Left lobe of liver (tissue), 2 donors: ENCODE results near the gene PCMTD2. TPM values are rescaled to one million over a fixed set of nuclear protein-coding genes. Genes with fewer than 3 reads are reported as not detected.
"Not testable (repeated sequence)": the region's sequence is repeated elsewhere in the genome, so short reads cannot be mapped to it uniquely, and the experiment has no call there.

Experiments used
- ATAC-seq: fragments of 200-7000 bp; cut with Tn5 transposase; one replicate; pipeline ENCODE4 v1.9.1; 2020; ENCODE audit warnings: mild to moderate bottlenecking, moderate library complexity
- DNase-seq: peaks from one replicate; pipeline ENCODE4 v3.0.0-alpha.2; 2020; ENCODE audit warnings: low spot score
- total RNA-seq: library from RNA; stranded (reverse); gene quantifications from one replicate; pipeline ENCODE4 v1.2.1, GENCODE V29; 2021
- donor health status: DM: no; HTN: no; CAD: no; lungs with moderate emphysema.
- donor health status: DM: no; HTN: yes; CAD: no.

PCMTD2 gene
- total RNA-seq, 1 donor from 2014 or later: 29.3 TPM

GRCh38 chr20:64223526-64224067, 32.0 kb upstream of the PCMTD2 start:
- DNase-seq: no peak
- no peak for ATAC-seq

DNA sequence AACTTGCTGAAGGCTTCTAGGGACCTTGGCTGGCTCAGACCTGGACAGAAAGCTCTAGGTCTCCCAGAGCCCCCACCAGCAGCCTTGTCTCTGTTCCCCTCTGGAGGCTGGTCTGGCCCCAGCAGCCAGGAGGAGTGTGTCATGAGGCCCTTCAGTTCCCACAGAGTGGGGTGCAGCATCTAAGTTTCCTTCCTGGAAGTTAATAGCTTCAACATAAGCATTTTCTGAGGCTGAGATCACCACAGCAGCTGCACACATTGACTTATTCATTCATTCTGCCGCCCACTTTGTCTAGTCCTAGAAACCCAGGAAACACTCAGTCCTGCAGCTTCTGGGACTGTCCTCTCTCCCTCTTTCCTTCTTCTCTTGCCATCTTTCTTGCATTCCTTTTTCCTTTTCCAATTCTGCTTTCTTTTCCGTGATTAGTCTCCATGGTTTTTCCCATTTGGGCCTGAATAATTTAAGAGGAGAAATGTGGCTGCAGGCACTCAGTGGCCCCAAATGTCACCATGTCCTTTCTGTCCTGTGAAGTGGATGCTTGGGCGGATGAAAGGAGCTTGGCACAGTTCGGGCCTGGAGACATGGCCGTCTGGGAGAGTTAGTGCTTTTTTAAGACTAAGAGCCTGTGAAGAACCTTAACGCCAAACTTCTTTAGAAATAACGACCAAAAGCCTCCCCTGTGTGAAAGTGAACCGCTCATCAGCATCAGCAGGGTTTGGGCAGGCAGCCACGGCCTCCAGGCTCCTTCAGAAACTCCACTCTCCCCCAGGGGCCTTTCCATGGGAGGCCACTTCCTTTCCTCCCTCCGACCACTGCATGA, 31.0 kb upstream of the PCMTD2 start:
- DNase-seq (no peak), ATAC-seq (no peak)

DNA sequence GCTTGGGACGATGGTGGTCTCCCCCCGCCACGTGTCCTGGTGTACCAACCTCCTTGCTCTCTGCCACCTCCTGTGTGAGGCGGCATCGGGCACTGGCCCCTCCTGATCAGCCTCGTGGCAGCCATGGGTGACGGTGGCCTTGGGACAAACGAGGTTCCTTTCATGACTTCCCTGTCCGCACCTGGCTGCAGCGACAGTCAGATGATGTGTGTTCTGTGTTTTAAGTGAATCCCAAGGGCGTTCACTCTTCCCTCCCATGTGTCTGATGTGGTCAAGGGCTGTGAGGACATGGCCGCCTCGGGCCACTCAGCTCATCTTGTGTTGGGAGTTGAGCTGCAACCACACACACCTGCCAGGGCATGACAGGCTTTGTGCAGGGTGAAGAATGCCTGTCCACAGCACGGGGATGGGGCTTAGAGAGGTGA, 30.4 kb upstream of the PCMTD2 start:
- DNase-seq (no peak), ATAC-seq (no peak)

- ATAC-seq: no peak
- DNase-seq: no peak
These were observed 29.5 kb upstream of the PCMTD2 start for GRCh38 chr20:64225828-64226598.

GRCh38 chr20:64226686-64227580, 28.6 kb upstream of the PCMTD2 start:
- no peak for DNase-seq
- no peak for ATAC-seq

DNA sequence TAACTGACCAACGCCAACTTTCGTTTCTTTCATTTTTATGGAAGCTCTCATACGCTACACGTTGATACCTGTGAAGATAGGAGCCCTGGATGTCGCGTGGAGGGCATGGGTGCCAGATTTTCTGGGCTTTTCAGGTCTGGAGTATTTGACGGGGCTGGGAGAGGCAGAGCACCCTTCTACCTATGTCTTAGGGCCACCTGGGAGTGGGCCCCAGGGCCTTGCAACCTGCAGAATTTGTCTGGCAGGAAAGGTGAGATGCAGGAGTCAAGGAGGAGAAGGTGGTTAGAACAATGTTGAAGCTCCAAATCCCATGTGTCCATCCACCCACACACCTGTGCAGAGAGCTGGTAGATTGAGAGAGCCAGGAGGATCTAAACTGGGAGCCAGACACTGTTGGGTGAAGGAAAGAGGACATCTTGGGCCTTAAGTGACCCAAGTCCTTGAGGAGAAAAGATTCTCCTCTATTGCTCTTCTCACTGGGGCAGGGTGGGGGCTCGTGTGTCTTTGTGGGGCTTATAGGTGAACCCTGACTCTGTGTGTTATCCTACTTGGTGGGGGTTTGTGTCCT, 27.4 kb upstream of the PCMTD2 start:
- ATAC-seq: no peak

GRCh38 chr20:64228751-64229506, 26.6 kb upstream of the PCMTD2 start:
- no peak for DNase-seq
- no peak for ATAC-seq

More for the DNA sequence above, 27.4 kb upstream of the PCMTD2 start:
- DNase-seq: no peak

DNA sequence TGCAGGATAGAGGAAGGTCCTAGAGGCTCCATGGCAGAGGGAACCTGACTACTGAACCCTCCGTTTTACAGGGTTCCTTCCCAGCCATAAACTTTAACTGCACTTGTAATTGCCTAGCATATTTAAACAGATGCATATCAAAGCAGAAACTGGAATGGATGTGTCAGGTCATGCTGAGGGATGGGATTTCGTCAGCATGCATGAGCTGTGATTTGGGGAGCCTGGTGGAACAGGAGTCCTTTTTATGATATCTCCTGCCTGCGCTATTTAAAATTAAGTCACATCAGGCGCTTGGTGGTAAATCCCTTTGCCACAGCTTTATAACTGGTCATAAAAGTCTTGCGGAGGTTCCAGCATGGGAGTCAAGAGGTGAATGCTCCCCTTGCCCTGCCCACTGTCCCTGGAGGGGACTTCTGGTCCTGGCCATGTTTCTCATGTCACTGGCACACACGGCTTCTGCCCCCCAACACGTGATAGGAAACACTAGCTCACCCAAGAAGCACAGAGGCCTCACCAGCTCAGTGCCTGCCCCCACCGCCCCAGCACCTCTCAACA, 26.0 kb upstream of the PCMTD2 start:
- ATAC-seq (no peak), DNase-seq (no peak)

- ATAC-seq (no peak), DNase-seq (no peak)
These were observed 24.9 kb upstream of the PCMTD2 start for GRCh38 chr20:64230461-64231145.

DNA sequence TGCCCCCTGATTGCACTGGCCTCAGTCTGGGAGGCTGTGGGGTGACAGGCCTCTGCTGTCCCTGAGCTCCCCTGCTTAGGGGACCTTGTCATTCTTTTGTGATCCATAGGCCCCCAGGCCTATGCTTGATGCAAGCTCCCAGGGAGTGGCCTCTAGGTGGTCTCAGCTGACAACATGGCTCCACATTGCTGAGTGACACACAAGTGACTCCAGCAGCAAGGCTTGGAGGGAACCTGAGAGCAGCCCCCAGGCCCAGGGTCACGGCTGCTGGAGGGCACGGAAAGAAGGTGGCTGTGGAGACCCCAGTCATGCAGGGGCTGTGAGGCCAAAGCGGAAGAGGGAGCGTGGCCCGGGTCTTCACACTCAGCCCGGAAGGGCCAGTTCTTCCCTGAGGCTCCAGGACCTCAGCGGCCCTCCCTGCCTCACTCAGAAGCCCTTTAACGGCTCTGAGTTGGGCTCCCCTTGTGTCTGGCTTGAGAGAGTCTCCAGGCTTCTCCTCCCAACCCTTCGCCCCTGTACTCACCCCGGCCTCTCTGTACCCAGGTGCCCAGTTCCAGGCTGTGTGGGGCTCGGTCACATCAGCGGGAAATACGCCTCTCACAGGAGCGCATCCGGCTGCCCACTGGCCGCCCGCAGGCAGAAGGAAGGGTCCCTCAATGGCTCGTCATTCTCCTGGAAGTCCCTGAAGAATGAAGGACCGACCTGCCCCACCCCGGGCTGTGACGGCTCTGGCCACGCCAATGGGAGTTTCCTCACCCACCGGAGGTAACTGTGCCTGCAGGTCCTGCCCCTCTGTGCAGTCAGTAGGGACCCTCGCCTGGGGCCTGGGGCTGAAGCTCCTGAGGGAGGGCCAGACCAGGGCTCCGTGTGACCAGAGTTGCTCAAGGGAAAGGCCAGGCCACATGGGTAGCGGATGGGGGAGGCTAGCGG, 23.7 kb upstream of the PCMTD2 start:
- no peak for DNase-seq
- no peak for ATAC-seq

GRCh38 chr20:64232794-64233193, 22.8 kb upstream of the PCMTD2 start:
- no peak for ATAC-seq
- no peak for DNase-seq

DNA sequence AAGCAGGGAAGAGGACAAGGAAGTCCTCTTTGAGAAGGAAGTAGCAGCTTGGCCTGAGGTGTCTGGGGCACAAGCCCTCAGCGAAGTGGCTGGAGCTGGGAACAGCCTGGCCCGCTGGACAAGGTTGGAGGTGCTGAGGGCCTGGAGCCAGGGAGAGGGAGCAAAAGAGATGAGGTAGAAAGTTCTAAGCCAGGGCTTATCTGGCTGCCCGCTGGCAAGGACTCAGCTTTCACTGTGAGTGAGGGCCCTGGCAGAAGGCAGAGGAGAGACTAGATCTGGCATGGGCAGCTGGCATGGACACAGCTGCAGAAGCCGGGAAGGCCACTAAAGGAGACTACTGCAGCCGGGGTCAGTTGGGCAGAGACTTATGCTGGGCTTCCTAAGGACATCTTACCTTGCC, 21.8 kb upstream of the PCMTD2 start:
- ATAC-seq: peak; percentile 88

DNA sequence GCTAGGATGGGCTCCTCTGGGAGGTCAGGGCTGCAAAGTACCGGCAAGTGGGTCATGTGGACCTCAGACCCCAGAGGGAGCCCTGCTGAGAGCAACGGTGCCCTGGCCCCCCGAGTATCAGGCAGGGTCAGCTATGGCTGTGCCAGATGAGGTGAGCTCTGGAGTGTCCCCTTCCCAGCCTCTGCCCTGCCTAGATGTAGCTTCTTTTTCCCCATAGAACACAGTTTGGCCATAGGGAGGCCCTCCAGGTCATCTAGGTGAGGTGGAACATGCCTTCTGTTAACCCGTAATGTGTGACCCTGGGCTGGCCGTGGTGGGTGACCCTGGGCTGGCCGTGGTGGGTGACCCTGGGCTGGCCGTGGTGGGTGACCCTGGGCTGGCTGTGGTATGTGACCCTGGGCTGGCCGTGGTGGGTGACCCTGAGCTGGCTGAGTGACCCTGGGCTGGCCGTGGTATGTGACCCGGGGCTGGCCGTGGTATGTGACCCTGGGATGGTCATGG, 21.2 kb upstream of the PCMTD2 start:
- DNase-seq (no peak), ATAC-seq (no peak)

More for the DNA sequence above, 21.8 kb upstream of the PCMTD2 start:
- DNase-seq: peak; percentile 95

DNA sequence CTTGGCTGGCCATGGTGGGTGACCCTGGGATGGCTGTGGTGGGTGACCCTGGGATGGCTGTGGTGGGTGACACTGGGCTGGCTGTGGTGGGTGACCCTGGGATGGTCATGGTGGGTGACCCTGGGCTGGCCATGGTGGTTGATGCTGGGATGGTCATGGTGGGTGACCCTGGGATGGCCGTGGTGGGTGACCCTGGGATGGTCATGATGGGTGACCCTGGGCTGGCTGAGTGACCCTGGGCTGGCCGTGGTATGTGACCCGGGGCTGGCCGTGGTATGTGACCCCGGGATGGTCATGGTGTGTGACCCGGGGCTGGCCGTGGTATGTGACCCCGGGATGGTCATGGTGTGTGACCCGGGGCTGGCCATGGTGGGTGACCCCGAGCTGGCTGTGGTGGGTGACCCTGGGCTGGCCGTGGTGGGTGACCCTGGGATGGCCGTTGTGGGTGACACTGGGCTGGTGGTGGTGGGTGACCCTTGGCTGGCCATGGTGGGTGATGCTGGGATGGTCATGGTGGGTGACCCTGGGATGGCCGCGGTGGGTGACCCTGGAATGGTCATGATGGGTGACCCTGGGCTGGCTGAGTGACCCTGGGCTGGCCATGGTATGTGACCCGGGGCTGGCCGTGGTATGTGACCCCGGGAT, 20.5 kb upstream of the PCMTD2 start:
- not testable (repeated sequence) for DNase-seq

GRCh38 chr20:64236137-64237088, 19.1 kb upstream of the PCMTD2 start:
- ATAC-seq (no peak), DNase-seq (no peak)

More for the DNA sequence above, 20.5 kb upstream of the PCMTD2 start:
- ATAC-seq: not testable (repeated sequence)

DNA sequence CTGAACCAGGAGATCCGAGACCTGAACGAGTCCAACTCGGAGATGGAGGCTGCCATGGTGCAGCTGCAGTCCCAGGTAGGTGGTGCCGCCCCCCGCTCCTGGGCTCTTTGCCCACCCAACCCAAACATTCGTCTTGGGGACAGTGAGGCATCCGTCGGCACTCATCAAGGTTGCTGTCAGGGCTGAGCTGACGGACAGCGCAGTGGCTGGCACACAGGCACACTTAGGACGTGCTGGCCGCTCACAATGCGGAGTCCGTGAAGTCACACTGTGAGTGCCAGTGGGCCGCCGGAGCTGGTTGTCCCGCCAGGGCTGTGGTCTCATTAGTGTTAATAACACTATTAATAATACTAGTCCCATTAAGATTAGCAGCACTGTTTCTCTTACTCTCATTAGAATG, 18.2 kb upstream of the PCMTD2 start:
- DNase-seq (no peak), ATAC-seq (no peak)
